GM21360 (cell line): ENCODE data around the gene WASHC4.
"Not testable (repeated sequence)": the region's sequence is repeated elsewhere in the genome, so short reads cannot be mapped to it uniquely, and the experiment has no call there.

Experiments used
- ATAC-seq: cut with Tn5 transposase; IDR thresholded peaks from one replicate; pipeline ENCODE4 v1.9.1; 2021; ENCODE audit warnings: mild to moderate bottlenecking, moderate library complexity; ENCODE audit not compliant: unreplicated experiment

WASHC4 gene

DNA sequence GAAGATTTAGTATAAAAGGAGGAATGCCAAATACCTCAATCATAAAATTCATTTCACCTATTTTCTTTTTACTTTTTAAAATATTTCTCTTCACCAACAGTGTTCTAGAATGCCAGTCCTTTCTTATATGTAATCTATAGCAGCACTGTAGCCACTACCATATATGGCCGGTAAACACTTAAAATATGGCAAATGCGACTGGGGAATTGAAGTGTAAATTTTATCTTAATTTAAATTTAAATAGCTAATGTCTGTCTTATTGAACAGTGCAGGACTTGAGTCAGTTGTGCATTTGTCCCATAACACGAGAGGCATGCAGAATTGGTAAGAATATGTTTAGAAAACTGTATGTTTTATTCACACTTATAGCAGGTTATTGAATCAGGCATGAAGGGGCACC lies 50.1 kb downstream of the WASHC4 start:
- ATAC-seq = no peak

GRCh38 chr12:105158876-105159275 lies 51.3 kb downstream of the WASHC4 start:
- no peak for ATAC-seq

- ATAC-seq = no peak
Observed at GRCh38 chr12:105162174-105162573, 54.6 kb downstream of the WASHC4 start.

GRCh38 chr12:105164068-105164467 lies 56.5 kb downstream of the WASHC4 start:
- no peak for ATAC-seq

DNA sequence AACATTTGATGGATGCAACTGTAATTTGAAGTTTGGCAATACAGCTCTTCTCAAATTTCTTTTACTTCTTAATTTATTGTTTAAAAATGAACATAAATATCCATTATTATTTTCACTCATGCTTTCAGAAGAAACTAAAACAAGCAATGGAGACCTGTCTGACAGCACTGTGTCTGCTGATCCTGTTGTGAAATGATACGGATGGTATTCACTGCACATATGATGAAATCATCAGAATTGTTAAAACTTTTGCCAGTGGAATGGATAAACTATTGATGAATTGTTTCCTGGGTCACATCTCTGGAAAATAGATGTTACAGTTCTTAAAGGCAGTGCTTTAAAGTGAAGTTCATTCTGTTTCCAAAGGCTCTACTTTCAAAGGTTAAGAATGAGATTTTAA lies 59.2 kb downstream of the WASHC4 start:
- ATAC-seq = no peak

DNA sequence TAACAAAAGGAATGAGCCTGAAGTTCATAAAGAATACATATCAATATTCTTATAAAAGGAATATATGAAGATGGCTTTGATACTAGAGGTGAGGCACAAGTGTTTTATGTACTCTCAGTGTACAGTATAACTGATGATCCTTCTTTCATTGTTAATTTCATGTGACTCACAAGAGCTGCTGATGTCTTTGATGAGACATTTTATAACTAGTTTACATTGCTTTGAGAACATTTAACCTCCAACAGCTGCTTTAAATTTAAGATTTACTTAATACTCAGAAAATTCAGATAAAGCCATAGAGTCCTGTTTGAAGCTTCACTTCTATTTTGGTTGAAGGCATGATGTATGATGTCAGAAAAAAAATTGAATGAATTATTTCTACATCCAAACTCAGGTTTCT lies 59.8 kb downstream of the WASHC4 start:
- no peak for ATAC-seq

GRCh38 chr12:105168006-105168405 lies 60.5 kb downstream of the WASHC4 start:
- ATAC-seq = no peak

DNA sequence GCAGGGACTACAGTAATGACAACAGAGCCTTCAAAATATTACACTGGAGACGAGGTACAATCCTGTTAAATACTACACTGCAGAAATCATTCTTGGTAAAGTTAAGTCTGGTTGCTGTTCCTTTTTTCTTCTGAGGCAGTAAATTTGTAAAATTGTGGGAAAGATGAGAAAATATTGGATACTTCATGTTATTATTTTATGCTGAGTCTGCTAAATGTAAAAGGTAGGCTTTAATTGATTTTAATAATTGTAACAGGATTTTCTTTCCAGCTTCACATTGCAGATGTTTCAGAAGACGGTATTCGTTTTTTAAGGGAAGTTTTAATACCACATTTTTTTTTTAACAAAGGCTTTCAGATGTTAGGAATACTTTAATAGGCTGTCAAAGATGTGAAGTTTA lies 62.6 kb downstream of the WASHC4 start:
- ATAC-seq = no peak

GRCh38 chr12:105171691-105172436 lies 64.3 kb downstream of the WASHC4 start:
- no peak for ATAC-seq

- ATAC-seq = no peak
Observed at GRCh38 chr12:105175397-105175990, 68.0 kb downstream of the WASHC4 start.

DNA sequence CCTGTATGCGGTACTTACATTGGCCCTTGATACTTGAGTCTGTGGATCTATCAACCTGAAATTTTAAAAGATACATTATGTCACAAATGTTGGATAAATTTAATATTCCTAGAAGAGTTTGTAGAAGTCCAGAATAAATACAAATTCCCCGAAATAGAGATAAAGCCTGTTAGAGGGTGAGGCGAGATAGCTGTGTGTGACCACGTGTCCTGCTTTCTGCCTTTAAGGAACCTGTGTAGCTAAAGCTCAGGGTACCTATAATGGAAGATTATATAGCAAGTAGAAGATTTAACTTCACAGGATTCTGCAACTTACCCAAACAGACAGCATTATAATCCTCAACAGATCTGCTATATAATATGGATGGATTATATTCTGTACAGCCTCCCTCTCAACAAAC lies 69.7 kb downstream of the WASHC4 start:
- ATAC-seq = no peak

DNA sequence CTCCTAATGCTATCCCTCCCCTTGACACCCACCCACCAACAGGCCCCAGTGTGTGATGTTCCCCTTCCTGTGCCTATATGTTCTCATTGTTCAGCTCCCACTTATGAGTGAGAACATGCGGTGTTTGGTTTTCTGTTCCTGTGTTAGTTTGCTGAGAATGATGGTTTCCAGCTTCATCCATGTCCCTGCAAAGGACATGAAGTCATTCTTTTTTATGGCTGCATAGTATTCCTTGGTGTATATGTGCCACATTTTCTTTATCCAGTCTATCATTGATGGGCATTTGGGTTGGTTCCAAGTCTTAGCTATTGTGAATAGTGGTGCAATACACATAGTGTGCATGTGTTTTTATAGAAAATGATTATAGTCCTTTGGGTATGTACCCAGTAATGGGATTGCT lies 71.6 kb downstream of the WASHC4 start:
- not testable (repeated sequence) for ATAC-seq

- not testable (repeated sequence) for ATAC-seq
Observed at GRCh38 chr12:105183406-105183805, 75.9 kb downstream of the WASHC4 start.

DNA sequence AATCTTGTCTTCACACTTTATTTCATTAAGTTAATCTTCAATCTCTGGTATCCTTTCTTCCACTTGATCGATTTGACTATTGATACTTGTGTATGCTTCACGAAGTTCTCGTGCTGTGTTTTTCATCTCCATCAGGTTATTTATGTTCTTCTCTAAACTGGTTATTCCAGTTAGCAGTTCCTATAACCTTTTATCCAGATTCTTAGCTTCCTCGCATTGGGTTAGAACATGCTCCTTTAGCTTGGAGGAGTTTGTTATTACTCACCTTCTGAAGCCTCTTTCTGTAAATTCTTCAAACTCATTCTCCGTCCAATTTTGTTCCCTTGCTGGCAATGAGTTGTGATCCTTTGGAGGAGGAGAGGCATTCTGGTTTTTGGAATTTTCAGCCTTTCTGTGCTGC lies 76.4 kb downstream of the WASHC4 start:
- not testable (repeated sequence) for ATAC-seq

- no peak for ATAC-seq
Observed at GRCh38 chr12:105189293-105189692, 81.8 kb downstream of the WASHC4 start.

DNA sequence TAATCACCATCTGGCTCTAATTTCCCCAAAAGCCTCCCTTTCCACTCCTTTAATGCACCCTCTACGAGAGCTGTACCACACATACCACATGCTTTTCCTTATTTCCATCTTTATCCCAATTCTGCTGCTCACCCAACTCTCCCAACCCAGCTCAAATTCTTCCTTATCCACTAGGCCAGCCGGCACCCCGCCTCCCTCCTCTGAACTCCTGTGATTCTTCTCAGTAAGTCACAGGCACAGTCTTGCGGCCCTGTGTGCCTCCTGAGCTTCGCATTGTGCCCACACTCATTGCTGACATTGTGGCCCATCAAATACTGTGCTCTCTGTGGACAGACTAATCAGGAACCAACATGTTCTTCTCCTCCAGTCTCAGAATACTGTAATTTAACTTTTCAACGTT lies 83.0 kb downstream of the WASHC4 start:
- ATAC-seq = no peak

DNA sequence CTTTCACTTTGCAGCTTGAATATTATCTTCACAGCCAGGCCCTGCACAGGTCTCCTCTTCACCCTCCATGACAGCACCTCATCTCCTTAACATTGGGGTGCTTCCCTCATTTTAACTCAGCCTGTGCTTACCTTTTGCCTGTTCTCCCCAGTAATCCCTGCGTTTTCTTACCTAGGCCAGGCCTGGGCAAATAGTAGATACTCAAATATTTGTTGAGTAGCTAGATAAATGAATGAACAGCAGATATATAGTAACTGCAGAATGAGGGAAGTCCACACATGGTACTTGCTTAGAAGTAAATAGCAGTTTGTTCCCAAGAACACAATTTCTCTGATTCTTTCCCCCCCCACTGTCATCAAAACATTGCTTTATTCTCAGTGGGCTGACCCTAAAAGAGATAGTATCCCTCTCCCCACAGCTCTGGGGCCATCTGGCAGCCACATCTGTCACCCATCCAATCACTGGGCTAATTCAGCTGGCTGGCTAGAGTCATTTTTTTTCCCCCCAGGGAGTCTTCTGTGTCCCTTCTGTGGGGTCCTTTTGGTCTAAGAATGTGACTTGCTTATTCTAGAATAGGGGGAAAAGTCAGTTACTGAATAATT lies 85.2 kb downstream of the WASHC4 start:
- ATAC-seq = no peak

GRCh38 chr12:105194947-105195346 lies 87.4 kb downstream of the WASHC4 start:
- ATAC-seq = no peak

DNA sequence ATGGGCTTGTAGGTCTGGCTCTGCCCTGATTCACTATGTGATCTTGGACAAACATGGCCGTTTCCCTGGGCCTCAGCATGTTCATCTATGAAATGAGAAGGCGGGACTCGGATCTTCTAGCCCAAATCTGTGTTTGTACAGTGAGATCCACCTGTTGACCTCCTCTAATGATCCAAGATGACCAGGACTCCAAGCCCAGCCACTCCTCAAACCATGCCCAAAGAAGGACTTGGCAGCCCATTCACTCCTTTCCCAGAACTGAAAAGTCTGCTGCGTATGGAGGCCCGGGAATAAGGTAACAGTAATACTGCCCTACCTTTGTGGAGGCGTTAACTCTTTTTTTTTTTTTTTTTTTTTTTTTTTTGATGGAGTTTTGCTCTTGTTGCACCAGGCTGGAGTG lies 88.6 kb downstream of the WASHC4 start:
- no peak for ATAC-seq

GRCh38 chr12:105198961-105199360 lies 91.4 kb downstream of the WASHC4 start:
- no peak for ATAC-seq

GRCh38 chr12:105200385-105200784 lies 92.9 kb downstream of the WASHC4 start:
- ATAC-seq = no peak

DNA sequence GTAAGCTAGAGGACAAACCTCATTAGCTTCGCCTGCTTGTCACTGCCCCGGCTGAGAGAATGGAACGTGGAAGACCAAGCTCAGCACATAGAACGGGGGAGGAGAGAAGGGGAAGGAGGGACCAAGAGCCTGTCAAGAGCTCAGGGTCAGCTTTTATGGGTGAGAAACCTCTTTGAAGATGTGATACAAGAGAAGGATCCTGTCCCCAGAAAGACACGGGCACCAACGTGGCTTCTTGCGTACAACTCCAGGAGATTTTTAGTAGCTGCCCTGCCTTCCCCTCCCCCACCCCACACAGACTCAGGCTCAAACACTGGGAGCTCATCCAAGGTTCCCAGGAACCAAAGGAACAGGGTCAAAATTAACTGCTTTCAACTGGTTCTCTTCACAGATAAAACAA lies 93.8 kb downstream of the WASHC4 start:
- no peak for ATAC-seq
